K562 (cell line): ENCODE data around the gene SEC14L3. TPM values are rescaled to one million over a fixed set of nuclear protein-coding genes. Genes with fewer than 3 reads are reported as not detected.

ENCODE experiments used
- ATAC-seq: fragments of 200-7000 bp; cut with Tn5 transposase; 3 replicates; pipeline ENCODE4 v1.9.1; 2020; ENCODE audit warnings: moderate library complexity
- BruUV-seq: library from RNA; stranded (reverse); fragments of 400-500 nt; replicated peaks from 2 replicates; lab custom pipeline; 2021; lab: Mats Ljungman, UMichigan
- CTCF ChIA-PET: fragments of 300-600 bp; formaldehyde crosslinking; extraction: SDS; loops from one replicate; lab custom pipeline; 2021; ENCODE audit warnings: low intra/inter-chr PET ratio; lab: Yijun Ruan, JAX
- POLR2A ChIA-PET: fragments of 300-600, 350-650 bp; sonication (Branson Sonifier 250); formaldehyde crosslinking; extraction: SDS; loops from one replicate; lab custom pipeline; 2021; ENCODE audit warnings: antibody characterized with exemption, inconsistent platforms; lab: Yijun Ruan, JAX
- DNase-seq, 4 experiments: peaks; one replicate each; pipeline versions ENCODE4 v3.0.0 to v3.0.0-alpha.2; 2011 to 2018; ENCODE audit warnings: low spot score in 3 of 4, mixed read lengths in 3 of 4; ENCODE audit errors: extremely low read depth in 1 of 4
- FAIRE-seq: peaks from 2 replicates; lab custom pipeline; 2011; peaks lifted over from hg19 to GRCh38; lab: Jason Lieb, UNC
- H2AFZ ChIP-seq: 2 replicates; pipeline ENCODE4 v1.6.0; 2011; ENCODE audit warnings: low read depth, low read length, control low read depth, inconsistent platforms
- H3K27ac ChIP-seq: fragments of 200-600 bp; 3 replicates; pipeline ENCODE4 v1.8.0; 2011; ENCODE audit warnings: low read depth, mild to moderate bottlenecking, control low read depth, inconsistent platforms, low read length, moderate library complexity, mixed read lengths; ENCODE audit errors: extremely low read depth
- H3K27me3 ChIP-seq, 2 experiments: fragments of 300-600 bp in 1 of 2; 2 replicates in 1 of 2; 3 replicates in 1 of 2; pipeline versions ENCODE4 v1.6.0 to v1.8.0; 2011; ENCODE audit warnings: inconsistent platforms in 2 of 2, low read length in 2 of 2, mild to moderate bottlenecking in 1 of 2, mixed read lengths in 1 of 2, moderate library complexity in 1 of 2; ENCODE audit not compliant: control insufficient read depth in 2 of 2, insufficient read depth in 2 of 2
- H3K36me3 ChIP-seq: fragments of 300-600 bp; 3 replicates; pipeline ENCODE4 v1.8.0; 2011; ENCODE audit warnings: mild to moderate bottlenecking, low read length, inconsistent platforms; ENCODE audit not compliant: control insufficient read depth, insufficient read depth
- H3K4me1 ChIP-seq, 2 experiments: fragments of 200-600 bp in 1 of 2; replicated peaks in 1 of 2; 2 replicates in 1 of 2; 3 replicates in 1 of 2; pipeline versions ENCODE4 v1.5.1 to v1.8.0; 2011; ENCODE audit warnings: inconsistent platforms in 2 of 2, low read length in 2 of 2, mild to moderate bottlenecking in 1 of 2, mixed read lengths in 1 of 2, moderate library complexity in 1 of 2; ENCODE audit not compliant: control insufficient read depth in 2 of 2, insufficient read depth in 2 of 2
- H3K4me2 ChIP-seq: 2 replicates; pipeline ENCODE4 v1.6.1; 2011; ENCODE audit warnings: low read length, control low read depth, inconsistent platforms, mixed read lengths; ENCODE audit not compliant: insufficient read depth
- H3K4me3 ChIP-seq: fragments of 200-600 bp; sonication (generic), shearing (Covaris generic); 2 replicates; pipeline ENCODE4 v1.5.1; 2016; ENCODE audit warnings: control low read depth, inconsistent platforms
- H3K79me2 ChIP-seq: fragments of 200-600 bp; 3 replicates; pipeline ENCODE4 v1.8.0; 2011; ENCODE audit warnings: low read length, inconsistent platforms; ENCODE audit not compliant: control insufficient read depth, insufficient read depth
- H3K9ac ChIP-seq, 2 experiments: 2 replicates each; pipeline versions ENCODE4 v1.6.0 to v1.6.1; 2011; ENCODE audit warnings: low read depth in 2 of 2, low read length in 2 of 2, control low read depth in 1 of 2, inconsistent platforms in 1 of 2, mild to moderate bottlenecking in 1 of 2, mixed read lengths in 1 of 2; ENCODE audit not compliant: insufficient read depth in 1 of 2
- H3K9me1 ChIP-seq: one replicate; pipeline ENCODE4 v1.6.0; 2011; ENCODE audit warnings: inconsistent platforms, mild to moderate bottlenecking, low read length, moderate library complexity; ENCODE audit not compliant: control insufficient read depth, insufficient read depth
- H3K9me3 ChIP-seq: replicated peaks from 2 replicates; pipeline ENCODE4 v1.5.1; 2011; ENCODE audit warnings: low read depth, low read length, inconsistent platforms; ENCODE audit not compliant: control insufficient read depth, insufficient read depth
- H4K20me1 ChIP-seq: replicated peaks from 2 replicates; pipeline ENCODE4 v1.6.1; 2011; ENCODE audit warnings: low read length, inconsistent platforms, mixed read lengths; ENCODE audit not compliant: control insufficient read depth, insufficient read depth
- FOXJ2 ChIP-seq: fragments of 200-800 bp; sonication (Bioruptor generic); IDR thresholded peaks from 2 replicates; pipeline ENCODE4 v1.6.1; 2016; ENCODE audit warnings: missing genetic modification characterization, missing compliant biosample characterization
- KDM5B ChIP-seq: fragments of 200-600 bp; sonication (generic); IDR thresholded peaks from 2 replicates; pipeline ENCODE4 v1.6.1; 2012; ENCODE audit warnings: low read depth, mild to moderate bottlenecking, moderate library complexity, low read length, control low read depth, inconsistent platforms; ENCODE audit not compliant: insufficient replicate concordance
- MXI1 ChIP-seq: IDR thresholded peaks from 2 replicates; pipeline ENCODE4 v1.6.1; 2011; ENCODE audit warnings: low read depth, mild to moderate bottlenecking, improper control_type of control experiment, low read length
- RBM25 ChIP-seq: fragments of 200-400 bp; formaldehyde crosslinking; IDR thresholded peaks from 2 replicates; pipeline ENCODE4 v1.6.1; 2018; ENCODE audit warnings: low read length, low read depth, moderate library complexity; ENCODE audit not compliant: severe bottlenecking
- RFX1 ChIP-seq: fragments of 450-650 bp; IDR thresholded peaks from 2 replicates; pipeline ENCODE4 v1.6.1; 2016; ENCODE audit warnings: mild to moderate bottlenecking, moderate library complexity
- SMARCC2 ChIP-seq: fragments of 450-650 bp; IDR thresholded peaks from 2 replicates; pipeline ENCODE4 v1.6.1; 2017; ENCODE audit warnings: antibody characterized with exemption, moderate library complexity, mild to moderate bottlenecking, low read depth
- ZNF232 ChIP-seq: sonication (generic); formaldehyde crosslinking; IDR thresholded peaks from 2 replicates; pipeline ENCODE4 v1.8.0; 2022; ENCODE audit warnings: mild to moderate bottlenecking, missing genetic modification reagents
- WGBS: fragments of 100-300 bp; shearing (Covaris generic); methylation state at CpG from one replicate; pipeline ENCODE4 v1.1.6; 2016; ENCODE audit warnings: low coverage, mixed read lengths; ENCODE audit not compliant: insufficient coverage; ENCODE audit errors: missing lambda C conversion rate; 5-methylcytosine and 5-hydroxymethylcytosine counted together
- in situ Hi-C: fragments of 300-500 bp; cut with MboI; formaldehyde crosslinking; loops from 4 replicates; pipeline ENCODE4 v1.15.0; 2018; ENCODE audit warnings: inconsistent platforms, mixed read lengths
- intact Hi-C: fragments of 100-400 bp; cut with micrococcal nuclease; formaldehyde crosslinking; loops from 2 replicates; pipeline ENCODE4 v1.14.2; 2022
- polyA plus RNA-seq, 8 experiments: library from polyadenylated mRNA; depleted of rRNA in 4 of 8; stranded (reverse) in 5 of 8; unstranded in 3 of 8; fragments of >200 nt; fragmentation: Nextera tagmentation in 2 of 8; fragmentation: Illumina TruSeq in 1 of 8; extraction: Ambion mirVana in 2 of 8; extraction: Trizol in 1 of 8; gene quantifications; 2 replicates each; pipeline versions ENCODE4 v1.2.1 to v1.2.3, GENCODE V29; 2011 to 2014; ENCODE audit warnings: inconsistent platforms in 1 of 8, missing spikeins in 1 of 8
- total RNA-seq, 7 experiments: library from RNA; depleted of rRNA in 6 of 7; stranded (reverse); fragments of >200 nt in 6 of 7; fragmentation: Illumina TruSeq in 2 of 7; extraction: Trizol in 2 of 7; gene quantifications; 2 replicates each; pipeline versions ENCODE4 v1.2.1 to v1.2.3, GENCODE V29; 2011 to 2021; ENCODE audit warnings: low replicate concordance in 1 of 7
- TF ChIP-seq, protein P1 (sequence below): fragments of 450-650 bp; IDR thresholded peaks from 2 replicates; pipeline ENCODE4 v1.7.1; 2018; ENCODE audit warnings: mild to moderate bottlenecking, low read depth; ENCODE audit not compliant: partially characterized antibody

Gene SEC14L3
- total and polyA plus RNA-seq, 9 of the 15 experiments (the other 6 are each of a cell fraction or from before 2014, with no cell fraction given) = not detected

DNA sequence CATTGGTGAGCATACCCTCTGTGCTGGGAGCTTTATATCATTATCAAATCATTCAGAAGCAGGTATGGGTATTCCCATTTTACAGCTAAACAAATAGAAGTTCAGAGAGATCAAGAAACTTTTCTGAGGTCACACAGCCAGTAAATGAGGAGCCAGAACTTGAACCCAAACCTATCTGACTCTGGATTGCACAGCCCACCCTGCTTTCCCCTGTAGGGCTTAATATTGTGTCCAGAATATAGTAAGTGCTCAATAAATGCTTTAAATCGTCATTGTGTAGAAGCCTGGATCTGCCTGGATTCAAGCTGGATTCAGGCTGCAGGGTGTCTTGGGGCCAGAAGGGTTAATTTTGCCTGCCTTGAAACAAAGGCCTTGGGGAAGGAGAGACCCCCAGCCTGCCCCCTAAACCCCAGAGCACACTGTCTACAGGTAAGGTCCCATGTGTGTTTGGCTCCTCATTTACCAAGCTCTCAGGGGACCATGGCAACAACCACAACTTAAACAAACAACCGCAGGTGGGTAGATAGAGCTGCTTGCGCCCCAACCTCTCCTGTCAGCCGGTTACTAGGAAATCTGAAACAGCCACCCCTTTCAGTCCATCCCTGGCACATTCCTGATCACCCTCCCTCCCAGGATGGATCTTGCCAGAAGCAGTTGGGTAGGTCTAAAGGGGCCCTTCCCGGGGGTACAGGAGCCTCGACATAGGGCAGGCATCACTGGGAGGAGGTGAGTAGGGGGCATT lies 3.0 kb upstream of the SEC14L3 start:
- peaks cover 4 to 41% of the 10 kb centered on the region in 2 experiments; a peak in 4 of 5 replicates for H3K27me3 ChIP-seq
- BruUV-seq = no TSS peak
- no peak overlapping the region for H3K27ac ChIP-seq
- TF ChIP-seq RFX1 (0 out of 2 replicates have a peak, but pooled peaks have one; percentile 17), SMARCC2 (no peak), FOXJ2 (tag) (0 out of 2 replicates have a peak, but pooled peaks have one; percentile 32), MXI1 (no peak), KDM5B (no peak), ZNF232 (CRISPR knock-in tag) (no peak), RBM25 (peak; percentile 55)
- TF ChIP-seq, protein P1, sequence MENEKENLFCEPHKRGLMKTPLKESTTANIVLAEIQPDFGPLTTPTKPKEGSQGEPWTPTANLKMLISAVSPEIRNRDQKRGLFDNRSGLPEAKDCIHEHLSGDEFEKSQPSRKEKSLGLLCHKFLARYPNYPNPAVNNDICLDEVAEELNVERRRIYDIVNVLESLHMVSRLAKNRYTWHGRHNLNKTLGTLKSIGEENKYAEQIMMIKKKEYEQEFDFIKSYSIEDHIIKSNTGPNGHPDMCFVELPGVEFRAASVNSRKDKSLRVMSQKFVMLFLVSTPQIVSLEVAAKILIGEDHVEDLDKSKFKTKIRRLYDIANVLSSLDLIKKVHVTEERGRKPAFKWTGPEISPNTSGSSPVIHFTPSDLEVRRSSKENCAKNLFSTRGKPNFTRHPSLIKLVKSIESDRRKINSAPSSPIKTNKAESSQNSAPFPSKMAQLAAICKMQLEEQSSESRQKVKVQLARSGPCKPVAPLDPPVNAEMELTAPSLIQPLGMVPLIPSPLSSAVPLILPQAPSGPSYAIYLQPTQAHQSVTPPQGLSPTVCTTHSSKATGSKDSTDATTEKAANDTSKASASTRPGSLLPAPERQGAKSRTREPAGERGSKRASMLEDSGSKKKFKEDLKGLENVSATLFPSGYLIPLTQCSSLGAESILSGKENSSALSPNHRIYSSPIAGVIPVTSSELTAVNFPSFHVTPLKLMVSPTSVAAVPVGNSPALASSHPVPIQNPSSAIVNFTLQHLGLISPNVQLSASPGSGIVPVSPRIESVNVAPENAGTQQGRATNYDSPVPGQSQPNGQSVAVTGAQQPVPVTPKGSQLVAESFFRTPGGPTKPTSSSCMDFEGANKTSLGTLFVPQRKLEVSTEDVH = no peak
- TF ChIP-seq, all 486 proteins: peak for 3
- ChIA-PET POLR2A (no interaction called here), CTCF (no interaction called here)
- Histone ChIP-seq H3K4me1 (peaks cover 0 to 6% of the 10 kb centered on the region in 2 experiments; a peak in 2 of 5 replicates), H3K79me2 (no peaks in the 10 kb centered on the region), H2AFZ (no peak overlapping the region), H3K9ac (no peak overlapping the region), H3K4me3 (no peak overlapping the region), H3K36me3 (no peaks in the 10 kb centered on the region), H3K4me2 (no peak overlapping the region), H3K9me3 (no peaks in the 10 kb centered on the region), H3K9me1 (no peaks in the 10 kb centered on the region), H4K20me1 (no peaks in the 10 kb centered on the region)
- intact Hi-C loops (no loop called here), in situ Hi-C loops (loop anchor here (25.0 kb wide), 1 partner anchor 363 kb away; no protein-coding TSS in a partner anchor)
- WGBS = 1% methylated on average over 6 of the region's 6 CpGs
- no peak for DNase-seq
- FAIRE-seq = no peak
- ATAC-seq = no peak
